22Rv1 (cell line): ENCODE results near the gene NLGN2.

Experiments used
- H3K27ac ChIP-seq: fragments of 450-650 bp; 2 replicates; pipeline ENCODE4 v1.5.1; 2017
- ZFX ChIP-seq: fragments of 450-650 bp; IDR thresholded peaks from 2 replicates; pipeline ENCODE4 v1.6.1; 2017; ENCODE audit warnings: antibody characterized with exemption, borderline replicate concordance
- TF ChIP-seq, protein P1 (sequence below): fragments of 450-650 bp; IDR thresholded peaks from 2 replicates; pipeline ENCODE4 v1.5.1; 2017; ENCODE audit warnings: mild to moderate bottlenecking

NLGN2 gene

DNA sequence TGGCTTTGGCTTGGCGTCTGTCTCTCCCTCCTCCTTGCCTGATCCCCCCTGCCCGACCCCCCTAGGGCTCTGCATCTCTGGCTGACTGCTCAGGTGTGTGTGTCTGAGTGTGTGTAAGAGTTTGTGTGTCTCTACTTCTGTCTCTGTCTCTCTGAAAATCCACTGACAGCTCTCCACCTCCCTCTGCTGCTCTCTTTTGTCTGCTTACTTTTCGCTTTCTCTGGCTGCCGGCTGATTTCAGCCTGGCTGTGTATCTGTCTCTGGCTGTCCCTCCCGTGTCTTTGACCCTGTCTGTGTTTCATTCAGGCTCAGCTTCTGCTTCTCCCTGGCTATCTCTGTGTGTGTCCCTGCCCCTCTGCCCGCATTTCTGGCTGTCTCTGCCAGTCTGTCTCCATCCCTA, 8.7 kb downstream of the NLGN2 start:
- TF ChIP-seq, protein P1, sequence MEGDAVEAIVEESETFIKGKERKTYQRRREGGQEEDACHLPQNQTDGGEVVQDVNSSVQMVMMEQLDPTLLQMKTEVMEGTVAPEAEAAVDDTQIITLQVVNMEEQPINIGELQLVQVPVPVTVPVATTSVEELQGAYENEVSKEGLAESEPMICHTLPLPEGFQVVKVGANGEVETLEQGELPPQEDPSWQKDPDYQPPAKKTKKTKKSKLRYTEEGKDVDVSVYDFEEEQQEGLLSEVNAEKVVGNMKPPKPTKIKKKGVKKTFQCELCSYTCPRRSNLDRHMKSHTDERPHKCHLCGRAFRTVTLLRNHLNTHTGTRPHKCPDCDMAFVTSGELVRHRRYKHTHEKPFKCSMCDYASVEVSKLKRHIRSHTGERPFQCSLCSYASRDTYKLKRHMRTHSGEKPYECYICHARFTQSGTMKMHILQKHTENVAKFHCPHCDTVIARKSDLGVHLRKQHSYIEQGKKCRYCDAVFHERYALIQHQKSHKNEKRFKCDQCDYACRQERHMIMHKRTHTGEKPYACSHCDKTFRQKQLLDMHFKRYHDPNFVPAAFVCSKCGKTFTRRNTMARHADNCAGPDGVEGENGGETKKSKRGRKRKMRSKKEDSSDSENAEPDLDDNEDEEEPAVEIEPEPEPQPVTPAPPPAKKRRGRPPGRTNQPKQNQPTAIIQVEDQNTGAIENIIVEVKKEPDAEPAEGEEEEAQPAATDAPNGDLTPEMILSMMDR, result no peak
- no peak for TF ChIP-seq ZFX
- H3K27ac ChIP-seq, result no peak overlapping the region

DNA sequence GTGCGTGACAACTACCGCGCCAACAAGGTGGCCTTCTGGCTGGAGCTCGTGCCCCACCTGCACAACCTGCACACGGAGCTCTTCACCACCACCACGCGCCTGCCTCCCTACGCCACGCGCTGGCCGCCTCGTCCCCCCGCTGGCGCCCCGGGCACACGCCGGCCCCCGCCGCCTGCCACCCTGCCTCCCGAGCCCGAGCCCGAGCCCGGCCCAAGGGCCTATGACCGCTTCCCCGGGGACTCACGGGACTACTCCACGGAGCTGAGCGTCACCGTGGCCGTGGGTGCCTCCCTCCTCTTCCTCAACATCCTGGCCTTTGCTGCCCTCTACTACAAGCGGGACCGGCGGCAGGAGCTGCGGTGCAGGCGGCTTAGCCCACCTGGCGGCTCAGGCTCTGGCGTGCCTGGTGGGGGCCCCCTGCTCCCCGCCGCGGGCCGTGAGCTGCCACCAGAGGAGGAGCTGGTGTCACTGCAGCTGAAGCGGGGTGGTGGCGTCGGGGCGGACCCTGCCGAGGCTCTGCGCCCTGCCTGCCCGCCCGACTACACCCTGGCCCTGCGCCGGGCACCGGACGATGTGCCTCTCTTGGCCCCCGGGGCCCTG, 9.5 kb downstream of the NLGN2 start:
- no peak overlapping the region for H3K27ac ChIP-seq
- TF ChIP-seq, protein P1, result no peak
- TF ChIP-seq ZFX, result no peak

DNA sequence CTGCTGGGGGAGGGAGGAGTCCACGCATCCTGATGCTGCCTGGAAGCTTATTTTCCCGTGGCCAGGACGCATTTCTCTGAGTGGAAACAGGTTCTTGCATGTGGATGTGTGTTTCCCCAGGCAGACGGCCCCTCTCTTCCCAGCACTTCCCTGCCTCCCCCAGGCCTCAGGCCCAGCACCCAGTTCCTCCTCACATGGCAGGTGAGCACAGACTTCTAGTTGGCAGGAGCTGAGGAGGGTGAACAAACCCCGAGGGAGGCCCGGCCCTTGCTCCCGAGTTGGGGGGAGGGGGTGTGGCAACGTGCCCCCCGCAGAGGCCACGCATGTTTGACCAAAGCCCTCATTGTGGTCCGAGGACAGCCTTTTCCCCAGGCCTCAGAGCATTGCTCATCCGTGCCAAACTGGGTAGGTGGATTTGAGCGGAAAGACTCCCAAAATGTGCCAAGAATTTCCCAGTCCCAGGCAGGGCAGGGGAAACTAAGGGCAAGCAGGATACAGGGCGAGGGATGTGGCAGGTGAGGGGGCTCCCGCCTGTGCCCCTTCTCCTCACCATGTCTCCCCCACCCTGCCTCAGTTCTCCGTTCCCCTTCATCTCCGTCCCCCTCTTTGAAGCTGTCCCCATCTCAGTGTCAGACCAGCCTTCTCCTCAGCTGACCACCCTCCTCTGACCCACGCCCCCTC, 11.0 kb downstream of the NLGN2 start:
- TF ChIP-seq, protein P1, result no peak
- no peak overlapping the region for H3K27ac ChIP-seq

DNA sequence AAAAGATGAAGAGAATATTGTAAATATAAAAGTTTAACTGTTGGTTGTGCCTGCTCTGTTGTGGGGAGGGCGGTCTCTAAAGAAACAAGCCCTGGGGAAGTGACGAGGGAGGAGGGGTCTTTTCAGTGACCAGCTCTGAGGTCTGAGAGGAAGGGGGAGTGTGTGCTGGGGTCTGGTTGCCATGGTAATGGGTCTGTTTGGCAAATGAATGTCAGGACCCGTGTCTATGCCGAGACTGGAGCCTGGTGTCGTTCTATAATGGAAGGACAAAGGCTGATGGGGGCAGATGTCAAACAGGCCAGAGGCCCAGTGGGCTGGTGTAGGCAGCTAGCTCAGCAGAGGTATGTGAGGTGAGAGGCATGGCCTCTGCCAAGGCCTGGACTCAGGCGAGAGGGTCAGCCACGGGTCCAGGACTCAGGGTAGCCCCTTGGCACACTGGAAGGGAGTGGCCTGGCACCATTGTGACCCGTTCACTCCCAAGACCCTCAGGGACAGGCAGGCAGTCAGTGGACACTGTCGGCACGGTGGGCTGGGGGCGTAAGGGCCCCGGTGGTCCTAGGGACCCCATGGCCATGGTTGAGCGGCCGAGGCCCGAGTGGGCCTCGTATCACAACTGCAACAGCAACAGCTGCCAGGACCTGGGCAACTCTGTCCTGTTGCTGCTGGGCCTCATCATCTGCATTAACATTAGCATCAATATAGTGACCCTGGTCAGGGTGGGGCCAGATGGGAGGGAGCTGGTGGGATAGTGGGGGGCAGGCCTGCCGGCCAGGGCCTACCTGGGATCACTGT, 12.4 kb downstream of the NLGN2 start, which contains the start of gene SPEM1:
TSS of gene SPEM1 (plus strand) at position 506 of the 792 bp plus-strand sequence. CDS start at position 567, 61 bp downstream.
- TF ChIP-seq, protein P1, result no peak
- no peak for TF ChIP-seq ZFX
- no peak within 1 kb of the TSS for H3K27ac ChIP-seq

DNA sequence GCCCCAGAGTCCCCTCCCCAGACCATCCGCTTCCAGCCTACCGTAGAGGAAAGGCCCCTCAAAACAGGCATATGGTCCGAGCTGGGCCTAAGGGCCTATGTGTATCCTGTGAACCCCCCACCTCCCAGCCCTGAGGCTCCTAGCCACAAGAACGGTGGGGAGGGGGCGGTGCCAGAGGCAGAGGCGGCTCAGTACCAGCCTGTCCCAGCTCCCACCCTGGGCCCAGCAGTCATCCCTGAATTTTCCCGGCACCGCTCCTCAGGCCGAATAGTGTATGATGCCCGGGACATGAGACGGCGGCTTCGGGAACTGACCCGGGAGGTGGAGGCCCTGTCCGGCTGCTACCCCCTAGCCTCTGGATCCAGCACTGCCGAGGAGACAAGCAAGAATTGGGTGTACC, 13.5 kb downstream of the NLGN2 start:
- H3K27ac ChIP-seq, result no peak overlapping the region
- TF ChIP-seq ZFX, result no peak
- TF ChIP-seq, protein P1, result no peak

DNA sequence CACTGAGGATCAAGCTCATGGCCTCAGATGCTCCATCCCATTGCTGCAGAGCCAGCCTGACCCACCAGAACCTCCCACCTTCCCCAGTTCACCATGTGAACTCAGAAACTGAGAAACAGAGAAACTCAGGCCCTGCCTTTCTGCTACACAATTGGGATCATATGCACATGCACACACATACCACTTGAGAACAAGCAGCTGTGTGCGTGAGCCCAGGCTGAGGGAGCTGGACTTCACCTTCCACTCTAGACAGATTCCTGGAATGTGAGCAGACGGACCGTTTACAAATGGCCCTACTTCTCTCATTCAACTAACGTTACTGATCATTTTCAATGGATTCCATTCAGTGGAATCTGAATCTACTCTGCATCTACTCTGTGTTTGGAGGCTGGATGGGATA, 16.0 kb downstream of the NLGN2 start:
- TF ChIP-seq ZFX, result no peak
- TF ChIP-seq, protein P1, result no peak
- H3K27ac ChIP-seq, result no peak overlapping the region

DNA sequence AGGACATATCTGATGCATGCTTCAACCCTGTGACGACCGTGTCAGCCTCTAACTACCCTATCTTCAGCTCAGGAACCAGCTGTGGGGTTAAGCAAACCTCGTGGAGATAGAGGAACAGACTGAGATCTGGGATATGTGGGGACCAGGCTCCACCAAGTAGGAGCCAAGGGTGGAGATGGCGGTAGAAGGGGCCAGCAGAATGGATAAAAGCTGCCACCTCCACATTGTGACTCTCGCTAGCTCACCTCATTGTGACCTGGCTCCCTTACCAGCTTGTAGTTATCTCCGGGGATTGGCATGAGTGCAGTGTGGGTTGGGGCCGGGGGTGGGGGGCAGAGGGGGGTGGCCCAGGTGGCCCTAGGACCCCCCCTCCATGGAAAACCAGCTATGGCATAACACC, 17.7 kb downstream of the NLGN2 start, which contains the start of gene SPEM2:
TSS of gene SPEM2 (plus strand) at position 301 of the 400 bp plus-strand sequence. CDS start at position 374, 73 bp downstream.
- H3K27ac ChIP-seq, result no peak within 1 kb of the TSS
- no peak for TF ChIP-seq ZFX
- TF ChIP-seq, protein P1, result no peak
